ENCODE results near the gene MAD1L1.

Gene MAD1L1

DNA sequence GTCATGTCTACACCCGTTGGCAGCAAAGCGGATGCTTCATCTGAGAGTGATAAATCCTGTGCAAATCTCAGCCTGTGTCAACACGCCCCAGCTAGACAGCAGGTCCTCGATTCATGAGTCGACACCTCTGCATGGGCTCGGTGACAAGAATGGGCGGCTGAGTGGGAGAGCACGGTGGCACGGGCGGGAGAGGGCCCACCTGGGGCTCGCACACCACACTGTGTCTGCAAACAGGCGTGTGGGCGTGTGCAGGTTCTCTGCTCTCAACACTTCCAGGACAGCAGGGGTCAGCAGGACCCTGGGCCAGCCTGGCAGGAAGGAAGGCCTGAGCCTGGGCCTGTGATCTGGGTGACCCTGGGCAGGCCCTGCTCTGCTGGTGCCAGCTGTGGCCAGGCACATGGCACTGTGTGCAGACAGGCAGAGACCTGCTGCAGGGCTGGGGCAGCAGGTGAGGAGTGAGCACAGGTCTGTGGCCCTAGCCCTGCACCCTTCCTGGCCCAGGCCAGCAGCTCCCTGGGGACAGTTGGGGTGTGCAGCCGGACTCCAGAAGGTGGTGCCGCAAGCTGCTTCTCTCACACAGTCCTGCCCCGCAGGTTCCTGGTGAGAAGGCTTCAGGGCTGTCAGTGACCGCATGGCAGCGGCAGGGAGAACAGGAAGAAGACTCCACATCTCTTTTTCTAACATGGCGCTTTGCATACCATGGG is 346.2 kb downstream of the MAD1L1 start:
- TF ChIP-seq, protein P1, sequence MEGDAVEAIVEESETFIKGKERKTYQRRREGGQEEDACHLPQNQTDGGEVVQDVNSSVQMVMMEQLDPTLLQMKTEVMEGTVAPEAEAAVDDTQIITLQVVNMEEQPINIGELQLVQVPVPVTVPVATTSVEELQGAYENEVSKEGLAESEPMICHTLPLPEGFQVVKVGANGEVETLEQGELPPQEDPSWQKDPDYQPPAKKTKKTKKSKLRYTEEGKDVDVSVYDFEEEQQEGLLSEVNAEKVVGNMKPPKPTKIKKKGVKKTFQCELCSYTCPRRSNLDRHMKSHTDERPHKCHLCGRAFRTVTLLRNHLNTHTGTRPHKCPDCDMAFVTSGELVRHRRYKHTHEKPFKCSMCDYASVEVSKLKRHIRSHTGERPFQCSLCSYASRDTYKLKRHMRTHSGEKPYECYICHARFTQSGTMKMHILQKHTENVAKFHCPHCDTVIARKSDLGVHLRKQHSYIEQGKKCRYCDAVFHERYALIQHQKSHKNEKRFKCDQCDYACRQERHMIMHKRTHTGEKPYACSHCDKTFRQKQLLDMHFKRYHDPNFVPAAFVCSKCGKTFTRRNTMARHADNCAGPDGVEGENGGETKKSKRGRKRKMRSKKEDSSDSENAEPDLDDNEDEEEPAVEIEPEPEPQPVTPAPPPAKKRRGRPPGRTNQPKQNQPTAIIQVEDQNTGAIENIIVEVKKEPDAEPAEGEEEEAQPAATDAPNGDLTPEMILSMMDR (conservative IDR thresholded peaks at IDR 0.05; ENCODE audit: low read depth), result no peak
- H3K27ac ChIP-seq, result peak overlapping the region; percentile 78
- ChIA-PET POLR2A (ENCODE audit: low non-redundant PET) (interaction anchor here (0.6 kb wide), 1 partner anchor 270 kb away, joined by 3 read pairs; no protein-coding TSS in a partner anchor), CTCF (no interaction called here)
- peak; percentile 63 for DNase-seq (ENCODE audit: low spot score)

DNA sequence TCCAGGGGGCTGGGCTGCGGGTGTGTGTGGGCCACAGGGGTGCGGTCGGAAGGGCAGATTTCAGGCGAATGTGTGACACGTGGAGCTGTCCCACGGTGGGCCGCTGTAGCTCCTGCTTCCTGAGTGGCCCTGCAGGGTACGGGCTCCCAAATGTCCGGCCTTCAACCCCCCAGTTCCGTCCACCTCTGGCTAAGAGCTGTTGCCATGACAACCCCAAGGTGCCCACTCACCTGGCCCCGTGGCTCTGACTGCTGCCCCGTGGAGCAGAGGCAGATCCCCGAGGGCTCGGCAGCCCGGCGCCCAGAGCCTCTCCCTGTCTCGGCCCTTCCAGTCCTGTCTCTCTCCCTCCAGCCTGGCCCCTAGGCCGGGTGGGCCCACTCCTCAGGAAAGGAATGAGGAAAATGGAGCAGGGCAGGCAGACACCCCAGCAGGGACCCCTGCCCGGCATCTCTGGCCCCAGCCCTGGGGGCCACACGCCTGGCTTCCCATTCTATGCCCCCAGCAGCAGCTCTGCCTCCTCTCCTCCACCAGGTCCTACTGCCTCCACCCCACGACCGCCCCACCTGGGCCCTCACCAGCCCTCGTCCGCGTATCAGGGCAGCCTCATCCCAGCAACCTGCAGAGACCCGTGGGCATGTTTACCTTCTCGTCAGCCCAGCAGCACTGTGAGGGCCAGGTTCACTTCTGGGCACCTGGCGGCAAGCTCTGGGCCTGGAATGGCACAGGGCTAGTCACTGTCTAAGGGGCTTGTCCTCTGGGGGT is 347.1 kb downstream of the MAD1L1 start:
- no peak for DNase-seq (ENCODE audit: low spot score)
- ChIA-PET CTCF (interaction anchor here (1.3 kb wide), 1 partner anchor 363 kb away, joined by 3 read pairs; no protein-coding TSS in a partner anchor), POLR2A (ENCODE audit: low non-redundant PET) (interaction anchor here (0.6 kb wide), 1 partner anchor 269 kb away, joined by 3 read pairs; no protein-coding TSS in a partner anchor)
- TF ChIP-seq, protein P1 (conservative IDR thresholded peaks at IDR 0.05; ENCODE audit: low read depth), result no peak
- H3K27ac ChIP-seq, result peak overlapping the region; percentile 78

- peak; percentile 25 for DNase-seq (ENCODE audit: low spot score)
- CTCF ChIA-PET, result interaction anchor here (1.3 kb wide), 1 partner anchor 364 kb away, joined by 3 read pairs; no protein-coding TSS in a partner anchor
- peak overlapping the region; percentile 78 for H3K27ac ChIP-seq
- TF ChIP-seq, protein P1 (conservative IDR thresholded peaks at IDR 0.05; ENCODE audit: low read depth), result no peak
- POLR2A ChIA-PET (ENCODE audit: low non-redundant PET), result no interaction called here
Observed at GRCh38 chr7:1884583-1885350, 348.0 kb downstream of the MAD1L1 start.

DNA sequence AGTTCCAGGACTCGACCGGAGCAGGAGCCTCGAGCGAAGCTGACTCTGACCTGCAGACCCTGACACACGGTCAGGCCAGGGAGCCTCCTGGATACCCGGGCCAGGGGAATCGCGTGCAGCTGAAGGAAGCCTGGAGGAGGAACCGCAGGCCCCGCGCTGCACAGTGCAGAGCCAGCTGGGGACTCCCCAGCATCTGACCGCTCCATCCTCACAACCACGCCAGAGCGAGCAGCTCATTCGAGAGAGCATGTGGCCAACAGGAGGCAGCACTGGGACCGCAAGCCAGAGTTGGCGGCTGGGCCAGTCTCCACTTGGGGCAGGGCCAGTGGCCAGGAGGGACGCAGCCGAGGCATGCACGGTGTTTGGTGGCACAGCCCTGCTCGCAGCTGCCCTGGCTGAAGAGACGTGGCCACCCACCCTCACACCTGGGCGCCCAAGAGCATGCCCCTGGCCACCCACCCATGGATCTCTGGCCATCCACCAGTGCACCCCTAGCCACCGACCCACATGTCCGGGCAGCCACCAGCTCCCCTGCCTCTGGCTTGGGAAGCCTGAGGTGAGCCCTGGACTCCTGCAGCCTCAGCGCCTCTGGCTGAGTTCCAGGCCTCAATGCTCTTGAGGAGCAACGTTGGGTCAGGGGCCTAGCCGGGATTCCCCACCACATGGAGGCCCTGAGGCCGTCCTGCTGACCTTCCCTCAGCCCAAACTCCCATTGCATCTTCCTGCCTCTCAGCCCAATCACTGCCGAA is 348.7 kb downstream of the MAD1L1 start:
- CTCF ChIA-PET, result no interaction called here
- no peak for DNase-seq (ENCODE audit: low spot score)
- TF ChIP-seq, protein P1 (conservative IDR thresholded peaks at IDR 0.05; ENCODE audit: low read depth), result no peak
- POLR2A ChIA-PET (ENCODE audit: low non-redundant PET), result no interaction called here
- peak overlapping the region; percentile 78 for H3K27ac ChIP-seq

- CTCF ChIA-PET, result no interaction called here
- POLR2A ChIA-PET (ENCODE audit: low non-redundant PET), result no interaction called here
- TF ChIP-seq, protein P1 (conservative IDR thresholded peaks at IDR 0.05; ENCODE audit: low read depth), result no peak
- peak overlapping the region; percentile 78 for H3K27ac ChIP-seq
- DNase-seq (ENCODE audit: low spot score), result peak; percentile 94
Observed at GRCh38 chr7:1883031-1883761, 349.5 kb downstream of the MAD1L1 start.

Measured in RWPE1 (cell line).